GDM1 (cell line): ENCODE results near the gene ACSS1.

Experiments
- DNase-seq: peaks from one replicate; lab custom pipeline; 2025; lab: John Stamatoyannopoulos, UW

The ACSS1 gene

DNA sequence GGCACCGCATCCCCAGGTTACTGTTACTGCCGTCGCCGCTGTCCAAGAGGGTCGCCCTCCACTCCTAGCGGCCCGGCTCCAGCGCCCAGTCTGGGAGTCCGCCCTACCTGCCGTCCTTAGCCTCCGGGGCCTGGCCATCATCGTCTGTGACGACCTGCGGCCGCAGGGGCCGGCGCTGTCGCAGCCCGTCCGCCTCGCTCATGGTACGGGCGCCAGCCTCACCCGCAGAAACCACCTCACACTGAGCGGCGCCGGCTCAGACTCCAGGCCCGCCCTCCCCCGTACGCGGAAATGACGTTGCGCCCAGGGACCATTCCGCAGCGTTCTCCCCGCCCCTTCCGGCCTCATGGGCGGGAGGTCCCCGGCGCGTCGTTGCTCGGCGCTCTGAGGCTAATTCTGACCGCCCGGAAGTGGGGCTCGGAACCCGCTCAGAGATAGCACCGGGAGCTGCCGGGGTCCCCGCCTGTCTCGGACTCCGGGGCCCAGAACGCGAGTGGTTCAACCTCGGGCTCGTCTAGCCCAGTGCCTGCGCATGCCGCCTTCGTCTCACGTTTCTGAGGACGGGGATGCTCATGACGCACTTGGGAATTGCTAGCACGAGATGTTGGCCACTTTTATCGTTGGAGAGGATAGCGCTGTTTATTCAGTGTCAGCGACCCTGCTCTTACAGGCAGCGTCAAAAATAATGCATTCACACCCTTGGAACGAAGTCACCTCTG is 65.3 kb downstream of the ACSS1 start, which contains the start of gene APMAP:
Gene APMAP, minus strand, starts transcription at position 265 of the 719 bp plus-strand sequence. Its CDS starts 63 bp downstream, at position 202.
- DNase-seq = peak; percentile 88

DNA sequence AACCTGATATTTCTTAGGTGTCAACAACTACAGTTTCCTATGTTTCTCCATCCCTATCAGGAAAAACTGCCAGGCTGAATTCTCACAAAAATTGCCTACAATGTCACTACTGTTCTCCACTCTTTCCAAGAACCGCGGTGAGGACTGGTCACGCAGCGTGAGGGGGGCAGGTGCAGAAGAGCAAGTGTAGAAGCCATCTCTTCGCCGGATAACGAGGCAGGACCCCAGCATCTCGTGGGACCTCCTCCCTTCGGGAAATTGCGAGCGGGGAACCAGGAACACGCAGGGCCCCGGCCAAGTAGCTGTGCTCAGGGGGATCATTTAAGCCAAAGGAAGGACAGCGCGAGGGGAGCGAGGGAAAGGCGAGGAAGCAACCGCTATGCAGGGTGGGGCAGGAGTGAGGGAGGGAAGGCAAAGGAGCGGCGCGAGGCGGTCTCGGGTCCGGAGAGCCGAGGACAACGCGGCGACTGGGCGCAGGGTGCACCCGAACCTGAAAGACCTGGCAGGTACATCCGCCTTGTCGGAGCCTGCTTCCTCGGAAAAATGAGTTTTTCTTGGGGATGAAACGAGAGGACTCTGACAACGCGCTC is 65.9 kb downstream of the ACSS1 start:
- no peak for DNase-seq

DNA sequence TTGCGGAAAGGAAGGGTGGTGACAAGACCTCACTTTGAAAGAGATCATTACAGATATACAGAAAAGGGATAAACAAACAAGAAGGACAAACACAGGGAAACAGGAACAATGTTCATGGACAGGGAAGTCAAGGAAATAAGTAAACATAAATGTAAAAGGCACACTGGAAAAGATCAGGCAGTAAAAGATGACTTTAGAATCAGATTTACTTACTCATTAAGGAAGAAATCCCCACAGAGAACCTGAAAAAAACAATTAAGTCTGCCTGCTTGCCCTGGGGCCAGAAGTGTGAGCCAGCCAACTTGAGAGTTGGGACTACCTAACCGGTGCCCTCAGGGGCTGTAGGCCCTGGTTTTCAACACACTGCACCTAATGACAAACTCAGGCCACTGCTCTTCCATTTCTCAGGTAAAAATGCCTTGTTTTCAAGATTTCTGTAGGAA is 67.1 kb downstream of the ACSS1 start:
- no peak for DNase-seq

DNA sequence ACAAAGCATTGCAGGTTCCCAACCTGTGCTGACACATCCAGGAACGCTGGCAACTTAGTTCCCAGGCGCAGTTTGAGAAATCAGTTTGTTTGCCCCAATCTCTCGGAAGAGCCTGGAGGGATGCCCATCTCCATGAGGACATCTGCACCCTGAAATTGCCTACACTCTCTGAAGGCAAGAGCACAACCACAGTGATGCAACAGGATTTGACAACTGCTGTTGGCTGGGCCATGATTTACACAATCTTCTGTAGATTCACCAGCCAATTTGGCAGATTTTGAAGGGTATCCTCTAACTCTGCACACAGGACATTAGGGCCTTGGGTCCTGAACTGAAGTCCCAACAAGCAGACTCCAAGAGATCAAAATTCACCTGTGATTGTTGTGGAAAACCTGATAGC is 68.8 kb downstream of the ACSS1 start:
- no peak for DNase-seq

DNA sequence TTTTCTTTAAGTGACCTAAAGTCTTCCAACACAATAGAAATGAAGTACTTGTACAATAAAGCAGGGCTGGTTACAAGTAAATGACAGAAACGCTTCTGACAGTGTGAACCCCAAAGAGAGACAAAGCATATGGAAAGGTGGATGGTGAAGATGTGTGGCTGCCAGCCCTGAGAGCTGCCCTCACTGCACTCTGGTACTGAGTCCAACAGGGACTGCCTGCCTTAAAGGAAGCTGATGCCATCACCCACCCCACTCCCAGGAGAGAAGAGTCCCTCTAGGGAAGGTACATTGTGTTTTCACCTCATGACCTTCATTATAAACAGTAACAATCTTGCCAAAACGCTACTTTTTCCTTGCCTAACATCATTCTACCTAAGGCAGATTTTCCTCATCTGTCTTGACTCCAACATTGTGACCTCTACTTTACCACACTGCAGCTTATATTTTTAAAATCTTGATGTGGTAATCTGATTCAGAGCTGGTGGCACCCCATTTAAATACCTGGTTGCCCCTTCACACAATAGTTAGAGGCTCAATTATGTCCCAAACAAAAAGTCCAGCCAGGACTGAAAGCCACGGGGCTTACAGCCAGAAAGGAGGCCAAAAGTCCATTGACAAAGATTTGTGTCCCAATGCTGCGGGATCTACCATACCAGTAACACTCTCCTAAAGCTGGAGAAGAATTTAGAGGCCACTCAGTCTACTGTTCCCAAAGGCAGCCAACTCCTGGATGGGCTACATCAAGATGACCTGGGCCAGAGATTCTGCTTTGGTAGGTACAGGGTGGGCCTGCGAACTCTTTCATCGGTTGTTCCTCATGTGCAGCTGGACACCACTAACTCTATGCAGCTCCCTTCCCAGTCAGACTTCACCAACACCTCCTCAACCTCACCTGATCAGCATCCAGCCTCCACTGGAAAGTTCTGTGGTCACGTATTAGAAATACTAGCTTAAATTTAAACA is 69.8 kb downstream of the ACSS1 start:
- no peak for DNase-seq

DNA sequence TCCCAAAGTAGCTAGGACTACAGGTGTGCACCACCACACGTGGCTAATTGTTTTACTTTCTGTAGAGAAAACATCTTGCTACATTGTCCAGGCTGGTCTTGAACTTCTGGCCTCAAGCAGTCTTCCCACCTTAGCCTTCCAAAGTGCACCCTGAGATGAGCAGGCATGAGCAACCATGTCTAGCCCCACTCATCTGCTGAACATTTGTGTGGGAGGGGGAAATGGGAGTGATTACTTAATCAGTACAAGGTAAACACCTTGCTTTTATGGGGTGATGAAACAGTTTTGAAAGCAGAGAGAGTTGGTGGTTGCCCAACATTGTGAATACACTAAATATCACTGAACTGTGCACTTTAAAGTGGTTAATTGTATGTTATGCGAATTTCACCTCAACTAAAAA is 70.7 kb downstream of the ACSS1 start:
- no peak for DNase-seq

DNA sequence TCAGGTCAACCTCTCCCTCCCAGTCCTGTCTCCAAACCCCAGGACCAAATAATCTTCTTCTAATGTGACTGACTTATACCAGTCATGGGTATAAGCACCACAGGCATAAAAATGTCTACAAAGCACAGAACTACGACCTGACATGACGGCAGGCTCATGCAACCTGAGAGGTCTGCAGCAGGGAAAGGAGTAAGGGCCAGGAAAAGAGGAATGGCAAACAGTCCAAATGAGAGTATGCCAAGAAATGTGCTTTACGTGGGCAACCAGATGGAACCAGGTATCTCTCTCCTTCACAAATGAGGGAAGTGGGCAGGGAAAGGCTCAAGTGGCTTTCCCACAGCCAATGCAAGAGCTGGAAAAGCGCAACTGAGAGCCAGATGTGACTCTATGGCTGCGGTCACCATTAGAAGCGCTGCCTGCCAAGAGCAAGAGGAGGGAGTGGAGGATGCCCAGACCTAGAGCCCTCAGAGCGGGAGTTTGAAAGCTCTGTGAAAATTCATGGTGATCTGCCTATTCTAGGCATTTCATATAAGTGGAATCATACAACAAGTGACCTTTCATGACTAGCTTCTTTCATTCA is 71.4 kb downstream of the ACSS1 start:
- no peak for DNase-seq

DNA sequence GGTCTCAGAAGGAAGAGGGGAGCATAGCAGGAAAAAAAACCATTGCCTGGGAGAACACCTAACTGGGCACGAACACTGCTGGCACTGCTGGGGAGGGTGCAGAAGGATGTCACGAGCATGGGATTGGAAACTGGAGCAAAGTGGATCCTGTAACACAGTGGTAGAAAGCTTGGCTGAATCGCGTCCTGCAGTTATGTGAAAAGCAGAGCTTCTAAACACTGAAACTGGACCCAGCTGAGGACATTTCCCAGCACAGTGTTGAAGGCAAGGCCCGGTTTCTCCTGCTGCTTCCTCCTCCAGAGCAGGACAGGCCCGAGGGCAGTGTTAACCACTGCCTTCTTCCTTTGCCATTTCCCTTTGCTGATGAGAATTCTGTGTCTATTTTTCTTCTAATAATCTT is 72.1 kb downstream of the ACSS1 start:
- DNase-seq = no peak

DNA sequence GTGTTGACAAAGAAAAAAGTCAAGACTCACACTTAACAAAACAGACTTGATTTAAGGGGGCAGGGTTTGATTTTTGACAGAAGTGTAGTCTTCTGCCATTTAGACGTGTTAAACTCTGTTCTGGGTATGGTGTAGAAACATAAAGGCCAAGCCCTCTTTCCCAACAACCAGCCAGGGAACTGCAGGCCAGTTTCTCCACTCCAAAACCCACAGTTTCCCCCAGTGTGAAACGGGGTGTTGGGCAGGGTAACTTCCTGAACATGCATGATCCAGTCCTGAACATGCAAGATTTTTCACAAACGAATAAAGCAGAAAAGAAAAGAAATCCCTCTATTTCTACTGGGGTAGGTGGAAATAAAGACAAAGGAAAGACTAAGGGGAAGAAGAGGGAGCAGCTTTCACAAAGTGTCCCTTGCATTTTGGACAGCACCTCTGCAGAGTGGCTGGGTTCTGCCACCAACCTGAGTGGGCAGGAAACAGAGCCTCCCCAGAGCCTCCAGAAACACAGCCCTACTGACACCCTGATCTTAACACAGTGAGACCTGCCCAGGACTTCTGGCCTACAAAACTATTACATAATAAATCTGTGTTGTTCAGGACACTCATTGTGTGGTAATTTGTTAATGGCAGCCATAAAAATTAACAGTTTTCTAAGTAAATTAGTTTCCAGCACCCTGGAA is 72.8 kb downstream of the ACSS1 start:
- DNase-seq = no peak

DNA sequence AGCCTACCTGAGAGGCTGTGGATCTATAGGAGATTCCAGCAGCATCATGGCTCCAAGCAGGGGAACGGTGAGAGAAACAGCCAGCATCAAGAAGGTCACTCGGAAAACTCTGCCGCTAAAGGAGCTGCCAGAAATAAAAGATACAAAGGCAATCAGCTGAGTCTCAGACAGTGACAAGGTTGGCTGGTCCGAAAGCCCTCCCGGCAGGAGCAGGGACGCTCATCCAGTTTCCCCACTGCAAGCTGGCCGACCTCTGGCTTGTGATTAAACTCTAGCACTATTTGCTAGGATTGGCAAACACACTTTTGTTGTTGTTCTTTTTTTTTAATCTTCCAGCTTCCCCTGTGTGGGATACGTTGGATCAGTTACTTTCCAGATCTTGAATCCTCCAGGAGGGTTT is 74.0 kb downstream of the ACSS1 start:
- no peak for DNase-seq

DNA sequence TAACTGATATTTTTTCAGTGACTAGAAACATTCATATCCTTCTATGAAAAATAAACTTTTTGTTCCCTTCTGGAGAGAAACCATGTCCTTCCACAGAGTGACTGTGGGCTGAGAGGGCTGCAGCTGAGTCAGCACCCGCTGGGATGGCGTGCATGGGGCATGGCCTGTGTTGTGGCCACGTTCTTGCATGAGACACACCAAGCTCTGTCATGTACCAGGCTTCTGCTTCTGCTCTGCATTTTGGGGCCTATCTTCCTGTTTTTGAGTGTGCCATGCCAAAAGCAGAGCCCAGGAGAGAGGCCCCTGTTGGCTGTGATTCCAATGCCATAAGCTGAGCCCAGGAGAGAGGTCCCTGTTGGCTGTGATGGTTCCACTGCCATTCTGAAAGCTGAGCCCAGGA is 76.1 kb downstream of the ACSS1 start:
- no peak for DNase-seq

DNA sequence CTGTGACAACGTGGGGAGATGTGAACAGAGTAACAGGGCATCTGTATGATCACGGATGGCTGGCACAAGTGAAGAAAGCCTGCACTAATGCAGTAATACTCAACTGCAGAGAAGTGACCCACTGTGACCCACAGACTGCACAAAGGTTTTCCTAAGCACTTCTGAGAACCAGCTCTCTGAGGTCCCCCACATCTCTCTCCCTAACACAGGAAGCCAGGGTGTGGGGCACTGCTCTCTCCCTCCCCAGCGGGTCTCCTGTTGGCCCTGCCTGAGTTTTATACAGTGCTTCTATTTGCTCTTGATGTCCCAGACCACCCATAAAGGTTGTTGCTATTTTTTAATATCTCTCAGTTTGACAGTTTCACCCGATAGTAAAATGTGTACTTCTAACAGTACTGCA is 76.7 kb downstream of the ACSS1 start:
- no peak for DNase-seq

DNA sequence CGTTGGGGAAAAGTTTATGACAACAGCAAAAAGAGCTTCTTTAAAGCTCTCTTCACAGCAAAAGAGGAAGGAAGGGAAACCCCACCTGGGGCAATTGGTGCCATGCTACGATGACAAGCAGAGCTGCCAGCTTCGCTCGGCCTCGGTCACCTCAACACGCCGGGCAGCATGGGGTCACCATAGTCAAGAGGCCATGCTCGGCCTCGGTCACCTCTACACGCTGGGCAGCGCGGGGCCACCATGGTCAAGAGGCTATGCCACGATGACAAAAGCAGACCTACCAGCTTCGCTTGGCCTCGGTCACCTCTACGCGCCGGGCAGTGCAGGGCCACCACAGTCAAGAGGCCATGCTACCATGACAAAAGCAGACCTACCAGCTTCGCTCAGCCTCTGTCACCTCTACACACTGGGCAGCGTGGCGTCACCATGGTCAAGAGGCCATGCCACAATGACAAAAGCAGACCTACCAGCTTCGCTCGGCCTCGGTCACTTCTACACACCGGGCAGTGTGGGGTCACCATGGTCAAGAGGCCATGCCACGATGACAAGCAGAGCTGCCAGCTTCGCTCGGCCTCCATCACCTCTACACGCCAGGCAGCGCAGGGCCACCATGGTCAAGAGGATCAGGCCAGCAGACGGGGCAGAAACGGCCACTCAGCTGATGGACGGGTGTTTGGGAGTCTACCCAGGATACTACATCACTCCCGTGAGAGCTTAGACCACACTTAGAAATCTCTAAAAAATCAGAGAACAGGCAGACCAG is 77.5 kb downstream of the ACSS1 start:
- DNase-seq = no peak

DNA sequence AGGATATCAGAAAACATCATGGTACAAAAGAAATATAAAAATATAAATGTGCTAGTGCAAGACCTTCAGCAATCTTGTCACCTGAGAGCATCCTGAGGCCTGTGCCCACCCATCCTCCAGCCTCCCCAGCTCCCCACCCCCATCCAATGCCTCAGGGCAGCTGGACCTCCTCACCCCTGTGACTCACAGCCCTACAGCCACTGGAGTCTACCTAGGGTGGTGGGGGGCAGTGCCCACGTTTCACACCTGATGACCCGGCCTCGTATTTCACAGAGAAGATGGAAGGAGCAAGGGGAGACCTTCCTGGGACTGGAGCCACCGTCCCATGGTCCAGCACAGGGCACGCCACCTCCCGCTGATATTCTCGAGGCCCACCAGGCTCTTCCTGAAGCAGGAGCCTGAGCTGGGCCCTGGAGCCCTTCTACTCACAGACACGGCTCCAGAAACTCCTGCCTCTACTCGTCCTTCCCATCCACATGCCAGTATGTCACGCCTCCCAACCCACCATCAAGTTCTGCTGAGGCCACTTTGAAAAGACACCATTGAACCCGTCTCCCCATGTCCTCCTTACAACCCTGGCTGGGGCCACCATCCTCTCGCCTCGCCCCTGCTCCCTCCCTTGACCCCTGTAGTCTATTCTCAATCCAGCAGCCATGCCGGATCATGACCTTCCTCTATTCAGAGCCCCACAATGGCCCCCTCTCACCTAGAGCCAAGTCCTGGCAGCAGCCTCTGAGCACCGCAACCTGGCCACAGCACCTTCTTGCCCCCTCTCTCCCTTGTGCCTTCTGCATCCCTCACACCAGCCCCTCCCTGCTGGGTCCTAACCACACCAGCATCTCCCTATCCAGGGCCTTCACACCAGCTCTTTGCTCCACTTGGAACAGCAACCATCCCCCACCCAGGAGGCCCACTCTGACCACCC is 78.6 kb downstream of the ACSS1 start:
- DNase-seq = no peak

DNA sequence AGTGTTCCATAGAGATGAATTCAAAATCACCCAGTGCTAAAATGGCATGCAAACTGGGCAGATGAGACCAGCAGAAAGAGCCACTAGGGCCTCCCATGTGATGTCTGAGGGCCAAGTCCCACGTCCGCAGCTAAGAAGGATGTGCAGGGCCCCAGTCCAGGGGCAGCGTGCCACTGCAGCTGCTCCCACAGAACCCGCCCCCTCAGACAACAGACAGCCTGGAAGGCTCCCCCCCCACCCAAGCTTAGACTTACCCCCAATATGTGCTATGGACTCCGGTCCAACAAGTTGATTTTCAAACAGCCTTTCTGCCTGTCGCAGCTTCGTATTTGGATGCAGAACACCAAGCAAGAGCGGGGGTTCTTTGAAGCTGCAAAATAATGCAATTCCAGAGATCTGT is 79.4 kb downstream of the ACSS1 start:
- no peak for DNase-seq

DNA sequence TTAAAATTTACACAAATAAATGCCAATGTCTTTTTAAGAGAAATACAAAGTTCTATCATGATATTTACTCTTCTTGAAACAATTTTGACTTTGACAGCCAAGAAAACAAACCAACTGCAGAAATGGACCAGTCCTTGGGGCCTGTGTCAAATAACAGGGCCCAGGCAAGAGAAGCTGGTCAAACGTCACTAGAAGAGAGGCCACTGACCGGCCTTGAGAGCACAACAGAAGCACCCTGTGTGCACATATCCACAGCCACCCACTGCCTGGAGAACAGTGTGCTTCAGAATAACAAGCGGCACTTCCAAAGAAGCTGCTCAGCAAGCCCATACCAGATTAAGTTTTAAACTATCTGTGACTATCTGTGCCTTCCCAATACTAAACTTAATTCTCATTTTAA is 80.1 kb downstream of the ACSS1 start:
- DNase-seq = no peak

DNA sequence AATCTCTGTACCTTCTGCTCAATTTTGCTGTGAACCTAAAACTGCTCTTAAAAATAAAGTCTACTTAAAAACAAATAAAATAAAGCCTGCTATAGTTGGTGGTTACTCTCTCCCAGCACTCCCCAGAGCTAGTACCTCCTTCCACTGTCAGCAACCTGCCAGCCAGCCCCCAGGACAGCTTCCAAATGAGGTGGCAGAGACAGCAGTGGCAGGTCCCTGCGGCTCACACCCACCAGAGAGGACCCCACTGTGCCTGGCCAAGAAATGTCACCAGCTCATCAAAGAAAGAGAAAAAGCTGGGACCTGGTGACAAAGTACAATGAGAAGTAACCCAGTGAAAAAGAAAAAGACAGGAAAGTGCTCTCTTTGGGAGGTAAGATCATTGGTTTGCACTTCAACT is 80.6 kb downstream of the ACSS1 start:
- DNase-seq = no peak

DNA sequence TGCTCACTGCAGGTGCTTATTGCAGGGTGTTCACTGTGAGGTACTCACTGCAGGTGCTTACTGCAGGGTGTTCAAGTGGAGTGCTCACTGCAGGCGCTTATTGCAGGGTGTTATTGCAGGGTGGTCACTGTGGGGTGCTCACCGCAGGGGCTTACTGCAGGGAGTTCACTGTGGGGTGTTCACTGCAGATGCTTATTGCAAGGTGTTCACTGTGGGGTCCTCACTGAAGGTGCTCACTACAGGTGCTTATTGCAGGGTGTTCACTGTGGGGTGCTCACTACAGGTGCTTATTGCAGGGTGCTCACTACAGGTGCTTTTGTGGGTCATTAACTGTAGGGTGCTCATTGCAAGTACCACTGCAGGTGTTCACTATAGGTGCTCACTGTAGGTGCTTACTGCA is 85.6 kb downstream of the ACSS1 start:
- DNase-seq = no peak

DNA sequence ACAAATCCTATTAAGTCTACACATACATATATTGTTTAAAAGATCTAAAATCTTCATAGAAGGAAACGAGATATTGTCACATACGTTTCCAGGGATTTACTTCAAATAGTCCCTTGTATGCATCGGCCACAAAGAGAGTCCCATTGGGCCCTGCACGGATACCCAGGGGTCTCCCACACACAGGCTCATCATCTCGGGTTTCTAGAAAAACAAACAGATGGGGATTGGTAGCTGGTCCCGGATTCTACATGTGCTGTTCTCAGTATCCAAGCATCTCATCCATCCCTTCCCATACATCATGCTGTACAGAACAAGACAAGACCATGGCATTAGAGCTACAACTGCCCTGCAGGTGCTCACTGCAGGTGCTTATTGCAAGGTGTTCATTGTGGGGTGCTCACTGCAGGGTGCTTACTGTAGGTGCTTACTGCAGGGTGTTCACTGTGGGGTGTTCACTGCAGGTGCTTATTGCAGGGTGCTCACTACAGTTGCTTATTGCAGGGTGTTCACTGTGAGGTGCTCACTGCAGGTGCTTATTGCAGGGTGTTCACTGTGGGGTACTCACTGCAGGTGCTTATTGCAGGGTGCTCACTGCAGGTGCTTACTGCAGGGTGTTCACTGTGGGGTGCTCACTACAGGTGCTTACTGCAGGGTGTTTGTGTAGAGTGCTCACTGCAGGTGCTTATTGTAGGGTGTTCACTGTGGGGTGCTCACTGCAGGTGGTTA is 86.4 kb downstream of the ACSS1 start:
- no peak for DNase-seq
